Muscle layer of colon (tissue), 2 donors: Measurements from ENCODE around the gene JAKMIP1.
"Not testable (repeated sequence)": the region's sequence is repeated elsewhere in the genome, so short reads cannot be mapped to it uniquely, and the experiment has no call there.

Source experiments
- H3K27ac ChIP-seq: one replicate; pipeline ENCODE4 v1.7.0; 2013; ENCODE audit warnings: low read depth, mild to moderate bottlenecking, low read length, moderate library complexity
- H3K27me3 ChIP-seq, 2 donors: one replicate each; pipeline ENCODE4 v1.7.0; 2013; ENCODE audit warnings: low read length in 2 of 2, mild to moderate bottlenecking in 2 of 2; ENCODE audit not compliant: insufficient read depth in 2 of 2, control insufficient read depth in 1 of 2
- H3K36me3 ChIP-seq: one replicate; pipeline ENCODE4 v1.7.0; 2013; ENCODE audit warnings: mild to moderate bottlenecking, low read length; ENCODE audit not compliant: insufficient read depth
- H3K4me1 ChIP-seq: one replicate; pipeline ENCODE4 v1.7.0; 2013; ENCODE audit warnings: mild to moderate bottlenecking, low read length; ENCODE audit not compliant: insufficient read depth
- H3K4me3 ChIP-seq, 2 donors: one replicate each; pipeline ENCODE4 v1.7.0; 2013; ENCODE audit warnings: low read length in 2 of 2, low read depth in 1 of 2, mild to moderate bottlenecking in 1 of 2, moderate library complexity in 1 of 2
- H3K9ac ChIP-seq: one replicate; pipeline ENCODE4 v1.7.0; 2013; ENCODE audit warnings: low read length
- H3K9me3 ChIP-seq: one replicate; pipeline ENCODE4 v1.7.0; 2013; ENCODE audit warnings: mild to moderate bottlenecking, low read length
- donor health status: abdominal sarcoma.
- donor health status: Adenocarcinoma of cecum.

Gene JAKMIP1

GRCh38 chr4:5993876-5994811 lies 206.2 kb downstream of the JAKMIP1 start:
- Histone ChIP-seq H3K36me3 (no peaks in the 10 kb centered on the region), H3K27me3 (peaks cover 0 to 8% of the 10 kb centered on the region in 2 donors), H3K4me3 (no peak overlapping the region), H3K27ac (no peak overlapping the region), H3K9me3 (no peaks in the 10 kb centered on the region), H3K9ac (no peak overlapping the region), H3K4me1 (no peaks in the 10 kb centered on the region)

- not testable (repeated sequence) for H3K36me3 ChIP-seq, H3K4me1 ChIP-seq, H3K9me3 ChIP-seq, H3K27ac ChIP-seq, H3K4me3 ChIP-seq, H3K9ac ChIP-seq, H3K27me3 ChIP-seq
Observed at GRCh38 chr4:5993346-5993745, 207.0 kb downstream of the JAKMIP1 start.

GRCh38 chr4:5992828-5993321 lies 207.5 kb downstream of the JAKMIP1 start:
- H3K36me3 ChIP-seq, result no peaks in the 10 kb centered on the region
- H3K27ac ChIP-seq, result no peak overlapping the region
- no peaks in the 10 kb centered on the region for H3K9me3 ChIP-seq
- no peak overlapping the region for H3K4me3 ChIP-seq
- H3K4me1 ChIP-seq, result no peaks in the 10 kb centered on the region
- no peak overlapping the region for H3K9ac ChIP-seq
- peaks cover 0 to 4% of the 10 kb centered on the region in 2 donors for H3K27me3 ChIP-seq

- H3K27me3 ChIP-seq, result peaks cover 0 to 4% of the 10 kb centered on the region in 2 donors
Observed at GRCh38 chr4:5992171-5992827, 208.1 kb downstream of the JAKMIP1 start.

GRCh38 chr4:5991405-5991804 lies 208.9 kb downstream of the JAKMIP1 start:
- Histone ChIP-seq H3K27me3 (peaks cover 0 to 4% of the 10 kb centered on the region in 2 donors), H3K4me3 (no peak overlapping the region), H3K9me3 (no peaks in the 10 kb centered on the region), H3K36me3 (no peaks in the 10 kb centered on the region), H3K9ac (no peak overlapping the region), H3K27ac (no peak overlapping the region), H3K4me1 (no peaks in the 10 kb centered on the region)

More at GRCh38 chr4:5992171-5992827, 208.1 kb downstream of the JAKMIP1 start:
- no peak overlapping the region for H3K4me3 ChIP-seq
- no peak overlapping the region for H3K9ac ChIP-seq
- H3K36me3 ChIP-seq, result no peaks in the 10 kb centered on the region
- no peak overlapping the region for H3K27ac ChIP-seq
- H3K9me3 ChIP-seq, result no peaks in the 10 kb centered on the region
- H3K4me1 ChIP-seq, result no peaks in the 10 kb centered on the region

- peaks cover 0 to 4% of the 10 kb centered on the region in 2 donors for H3K27me3 ChIP-seq
Observed at GRCh38 chr4:5990446-5991160, 209.7 kb downstream of the JAKMIP1 start.

GRCh38 chr4:5989236-5990225 lies 210.8 kb downstream of the JAKMIP1 start:
- Histone ChIP-seq H3K9me3 (no peaks in the 10 kb centered on the region), H3K4me3 (no peak overlapping the region), H3K4me1 (no peaks in the 10 kb centered on the region), H3K36me3 (no peaks in the 10 kb centered on the region), H3K27ac (no peak overlapping the region), H3K9ac (no peak overlapping the region), H3K27me3 (peaks cover 0 to 4% of the 10 kb centered on the region in 2 donors)

More at GRCh38 chr4:5990446-5991160, 209.7 kb downstream of the JAKMIP1 start:
- H3K4me1 ChIP-seq, result no peaks in the 10 kb centered on the region
- no peaks in the 10 kb centered on the region for H3K36me3 ChIP-seq
- no peak overlapping the region for H3K4me3 ChIP-seq
- H3K27ac ChIP-seq, result no peak overlapping the region
- H3K9me3 ChIP-seq, result no peaks in the 10 kb centered on the region
- no peak overlapping the region for H3K9ac ChIP-seq

- H3K27ac ChIP-seq, result no peak overlapping the region
- H3K36me3 ChIP-seq, result no peaks in the 10 kb centered on the region
- no peak overlapping the region for H3K9ac ChIP-seq
- H3K27me3 ChIP-seq, result peaks cover 0 to 4% of the 10 kb centered on the region in 2 donors
- no peak overlapping the region for H3K4me3 ChIP-seq
- no peaks in the 10 kb centered on the region for H3K9me3 ChIP-seq
- no peaks in the 10 kb centered on the region for H3K4me1 ChIP-seq
Observed at GRCh38 chr4:5988086-5988845, 212.1 kb downstream of the JAKMIP1 start.

- Histone ChIP-seq H3K4me1 (no peaks in the 10 kb centered on the region), H3K9me3 (no peaks in the 10 kb centered on the region), H3K27ac (no peak overlapping the region), H3K4me3 (no peak overlapping the region), H3K27me3 (peaks cover 0 to 4% of the 10 kb centered on the region in 2 donors), H3K36me3 (no peaks in the 10 kb centered on the region), H3K9ac (no peak overlapping the region)
Observed at GRCh38 chr4:5984843-5985242, 215.5 kb downstream of the JAKMIP1 start.
